ENCODE data around the gene ASPN. TPM values are rescaled to one million over a fixed set of nuclear protein-coding genes. Genes with fewer than 3 reads are reported as not detected.

ASPN gene
- total RNA-seq = not detected

- Mint-ChIP-seq H3K27ac (no peak within 1 kb of the TSS), H3K27me3 (no peaks in the 10 kb centered on the region), H3K36me3 (ENCODE audit: low read depth) (no peaks in the 10 kb centered on the region), H3K4me1 (peaks cover 5% of the 10 kb centered on the region), H3K9me3 (ENCODE audit: low read depth) (no peaks in the 10 kb centered on the region), H3K4me3 (no peak within 1 kb of the TSS)
- ChIA-PET POLR2A (no interaction called here), CTCF (interaction anchor here (1.2 kb wide), 1 partner anchor 9 kb away, joined by 3 read pairs; no protein-coding TSS in a partner anchor)
- intact Hi-C loops (cut with DNase I, micrococcal nuclease) = no loop called here
- ATAC-seq = no peak
- DNase-seq = no peak
Measured at GRCh38 chr9:92482329-92482728, at the start of gene ASPN. ASPN (minus strand) TSS chr9:92482506.

- ATAC-seq = no peak
- ChIA-PET POLR2A (no interaction called here), CTCF (no interaction called here)
- H3K4me3 Mint-ChIP-seq = no peak overlapping the region
- H3K9me3 Mint-ChIP-seq (ENCODE audit: low read depth) = no peaks in the 10 kb centered on the region
- no peak for DNase-seq
- intact Hi-C loops (cut with DNase I, micrococcal nuclease) = no loop called here
- H3K4me1 Mint-ChIP-seq = no peaks in the 10 kb centered on the region
- no peaks in the 10 kb centered on the region for H3K27me3 Mint-ChIP-seq
- no peak overlapping the region for H3K27ac Mint-ChIP-seq
- peaks cover 5% of the 10 kb centered on the region for H3K36me3 Mint-ChIP-seq (ENCODE audit: low read depth)
Measured at GRCh38 chr9:92530893-92531292, 48.6 kb upstream of the ASPN start.

GRCh38 chr9:92529124-92529523 lies 46.8 kb upstream of the ASPN start:
- Mint-ChIP-seq H3K27me3 (no peaks in the 10 kb centered on the region), H3K27ac (no peak overlapping the region), H3K36me3 (ENCODE audit: low read depth) (peaks cover 5% of the 10 kb centered on the region), H3K4me3 (no peak overlapping the region), H3K4me1 (no peaks in the 10 kb centered on the region), H3K9me3 (ENCODE audit: low read depth) (no peaks in the 10 kb centered on the region)
- DNase-seq (no peak), ATAC-seq (no peak)
- POLR2A ChIA-PET = interaction anchor here (0.7 kb wide), 1 partner anchor 277 kb away, joined by 5 read pairs; no protein-coding TSS in a partner anchor
- intact Hi-C loops (cut with DNase I, micrococcal nuclease) = no loop called here
- CTCF ChIA-PET = no interaction called here

- CTCF ChIA-PET = no interaction called here
- POLR2A ChIA-PET = no interaction called here
- no peaks in the 10 kb centered on the region for H3K27me3 Mint-ChIP-seq
Measured at GRCh38 chr9:92528522-92528849, 46.2 kb upstream of the ASPN start.

GRCh38 chr9:92527832-92528521 lies 45.7 kb upstream of the ASPN start:
- ATAC-seq = no peak
- POLR2A ChIA-PET = no interaction called here
- Mint-ChIP-seq H3K4me1 (no peaks in the 10 kb centered on the region), H3K9me3 (ENCODE audit: low read depth) (no peaks in the 10 kb centered on the region), H3K27me3 (no peaks in the 10 kb centered on the region), H3K36me3 (ENCODE audit: low read depth) (peaks cover 5% of the 10 kb centered on the region), H3K27ac (no peak overlapping the region), H3K4me3 (no peak overlapping the region)
- CTCF ChIA-PET = no interaction called here
- DNase-seq = no peak
- intact Hi-C loops (cut with DNase I, micrococcal nuclease) = no loop called here

More at GRCh38 chr9:92528522-92528849, 46.2 kb upstream of the ASPN start:
- H3K9me3 Mint-ChIP-seq (ENCODE audit: low read depth) = no peaks in the 10 kb centered on the region
- peaks cover 5% of the 10 kb centered on the region for H3K36me3 Mint-ChIP-seq (ENCODE audit: low read depth)
- no peak overlapping the region for H3K27ac Mint-ChIP-seq
- ATAC-seq (no peak), DNase-seq (no peak)
- H3K4me3 Mint-ChIP-seq = no peak overlapping the region
- intact Hi-C loops (cut with DNase I, micrococcal nuclease) = no loop called here
- H3K4me1 Mint-ChIP-seq = no peaks in the 10 kb centered on the region

- Mint-ChIP-seq H3K27me3 (no peaks in the 10 kb centered on the region), H3K27ac (no peak overlapping the region), H3K4me1 (no peaks in the 10 kb centered on the region), H3K36me3 (ENCODE audit: low read depth) (peaks cover 3% of the 10 kb centered on the region), H3K4me3 (no peak overlapping the region), H3K9me3 (ENCODE audit: low read depth) (no peaks in the 10 kb centered on the region)
- peak; percentile 51 for ATAC-seq
- intact Hi-C loops (cut with DNase I, micrococcal nuclease) = no loop called here
- ChIA-PET POLR2A (no interaction called here), CTCF (interaction anchor here (0.7 kb wide), 1 partner anchor 9 kb away, joined by 3 read pairs; no protein-coding TSS in a partner anchor)
- DNase-seq = no peak
Measured at GRCh38 chr9:92527291-92527828, 45.1 kb upstream of the ASPN start.

- intact Hi-C loops (cut with DNase I, micrococcal nuclease) = no loop called here
- H3K27ac Mint-ChIP-seq = no peak overlapping the region
- no peaks in the 10 kb centered on the region for H3K9me3 Mint-ChIP-seq (ENCODE audit: low read depth)
- no peak overlapping the region for H3K4me3 Mint-ChIP-seq
- no peaks in the 10 kb centered on the region for H3K4me1 Mint-ChIP-seq
- POLR2A ChIA-PET = no interaction called here
- H3K27me3 Mint-ChIP-seq = no peaks in the 10 kb centered on the region
- ATAC-seq (no peak), DNase-seq (no peak)
- CTCF ChIA-PET = no interaction called here
- no peaks in the 10 kb centered on the region for H3K36me3 Mint-ChIP-seq (ENCODE audit: low read depth)
Measured at GRCh38 chr9:92525306-92525705, 43.0 kb upstream of the ASPN start.

GRCh38 chr9:92524881-92525280 lies 42.6 kb upstream of the ASPN start:
- Mint-ChIP-seq H3K4me1 (no peaks in the 10 kb centered on the region), H3K27me3 (no peaks in the 10 kb centered on the region), H3K9me3 (ENCODE audit: low read depth) (no peaks in the 10 kb centered on the region), H3K36me3 (ENCODE audit: low read depth) (no peaks in the 10 kb centered on the region), H3K4me3 (no peak overlapping the region), H3K27ac (no peak overlapping the region)
- CTCF ChIA-PET = no interaction called here
- intact Hi-C loops (cut with DNase I, micrococcal nuclease) = no loop called here
- DNase-seq (no peak), ATAC-seq (no peak)
- POLR2A ChIA-PET = no interaction called here

GRCh38 chr9:92522983-92523970 lies 41.0 kb upstream of the ASPN start:
- ATAC-seq = no peak
- Mint-ChIP-seq H3K27ac (no peak overlapping the region), H3K4me3 (no peak overlapping the region), H3K27me3 (no peaks in the 10 kb centered on the region), H3K36me3 (ENCODE audit: low read depth) (no peaks in the 10 kb centered on the region), H3K4me1 (no peaks in the 10 kb centered on the region), H3K9me3 (ENCODE audit: low read depth) (no peaks in the 10 kb centered on the region)
- ChIA-PET POLR2A (no interaction called here), CTCF (interaction anchor here (1.2 kb wide), 1 partner anchor 13 kb away, joined by 3 read pairs; the partner anchor contains the start of gene ECM2)
- DNase-seq = no peak
- intact Hi-C loops (cut with DNase I, micrococcal nuclease) = no loop called here

- POLR2A ChIA-PET = no interaction called here
- ATAC-seq (no peak), DNase-seq (no peak)
- Mint-ChIP-seq H3K27me3 (no peaks in the 10 kb centered on the region), H3K4me1 (no peaks in the 10 kb centered on the region), H3K9me3 (ENCODE audit: low read depth) (no peaks in the 10 kb centered on the region), H3K4me3 (no peak overlapping the region), H3K36me3 (ENCODE audit: low read depth) (no peaks in the 10 kb centered on the region), H3K27ac (no peak overlapping the region)
- CTCF ChIA-PET = interaction anchor here (0.9 kb wide), 1 partner anchor 9 kb away, joined by 3 read pairs; no protein-coding TSS in a partner anchor
- intact Hi-C loops (cut with DNase I, micrococcal nuclease) = no loop called here
Measured at GRCh38 chr9:92520837-92521236, 38.5 kb upstream of the ASPN start.

GRCh38 chr9:92518199-92518598 lies 35.9 kb upstream of the ASPN start:
- H3K4me3 Mint-ChIP-seq = no peak overlapping the region
- H3K9me3 Mint-ChIP-seq (ENCODE audit: low read depth) = no peaks in the 10 kb centered on the region
- ChIA-PET POLR2A (no interaction called here), CTCF (interaction anchor here (1.0 to 1.6 kb wide), 3 partner anchors 9 to 273 kb away, joined by 3 to 4 read pairs (median 3); no protein-coding TSS in a partner anchor)
- no peak for DNase-seq
- ATAC-seq = no peak
- H3K27me3 Mint-ChIP-seq = no peaks in the 10 kb centered on the region
- no peaks in the 10 kb centered on the region for H3K36me3 Mint-ChIP-seq (ENCODE audit: low read depth)
- intact Hi-C loops (cut with DNase I, micrococcal nuclease) = no loop called here
- no peak overlapping the region for H3K27ac Mint-ChIP-seq
- no peaks in the 10 kb centered on the region for H3K4me1 Mint-ChIP-seq
